Activated CD4-positive, alpha-beta T cell treated with anti-CD3 and anti-CD28 coated beads, Interleukin-10, Interleukin-2, amounts not matched to agents 100 ng/mL and 50 ng/mL, durations not matched to agents 16 hours and 8 hours (primary cell): ENCODE measurements around the gene SLC25A53.

Experiments used
- DNase-seq: peaks from one replicate; pipeline ENCODE4 v3.0.0-alpha.2; 2020

SLC25A53 gene, protein sequence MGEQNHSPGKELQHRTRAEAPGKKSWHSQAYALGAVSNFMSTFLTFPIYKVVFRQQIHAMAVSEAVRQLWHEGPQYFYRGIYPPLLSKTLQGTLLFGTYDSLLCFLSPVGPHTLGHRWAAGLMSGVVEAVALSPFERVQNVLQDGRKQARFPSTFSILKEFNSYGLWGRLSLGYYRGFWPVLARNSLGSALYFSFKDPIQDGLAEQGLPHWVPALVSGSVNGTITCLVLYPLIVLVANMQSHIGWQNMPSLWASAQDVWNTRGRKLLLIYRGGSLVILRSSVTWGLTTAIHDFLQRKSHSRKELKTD

DNA sequence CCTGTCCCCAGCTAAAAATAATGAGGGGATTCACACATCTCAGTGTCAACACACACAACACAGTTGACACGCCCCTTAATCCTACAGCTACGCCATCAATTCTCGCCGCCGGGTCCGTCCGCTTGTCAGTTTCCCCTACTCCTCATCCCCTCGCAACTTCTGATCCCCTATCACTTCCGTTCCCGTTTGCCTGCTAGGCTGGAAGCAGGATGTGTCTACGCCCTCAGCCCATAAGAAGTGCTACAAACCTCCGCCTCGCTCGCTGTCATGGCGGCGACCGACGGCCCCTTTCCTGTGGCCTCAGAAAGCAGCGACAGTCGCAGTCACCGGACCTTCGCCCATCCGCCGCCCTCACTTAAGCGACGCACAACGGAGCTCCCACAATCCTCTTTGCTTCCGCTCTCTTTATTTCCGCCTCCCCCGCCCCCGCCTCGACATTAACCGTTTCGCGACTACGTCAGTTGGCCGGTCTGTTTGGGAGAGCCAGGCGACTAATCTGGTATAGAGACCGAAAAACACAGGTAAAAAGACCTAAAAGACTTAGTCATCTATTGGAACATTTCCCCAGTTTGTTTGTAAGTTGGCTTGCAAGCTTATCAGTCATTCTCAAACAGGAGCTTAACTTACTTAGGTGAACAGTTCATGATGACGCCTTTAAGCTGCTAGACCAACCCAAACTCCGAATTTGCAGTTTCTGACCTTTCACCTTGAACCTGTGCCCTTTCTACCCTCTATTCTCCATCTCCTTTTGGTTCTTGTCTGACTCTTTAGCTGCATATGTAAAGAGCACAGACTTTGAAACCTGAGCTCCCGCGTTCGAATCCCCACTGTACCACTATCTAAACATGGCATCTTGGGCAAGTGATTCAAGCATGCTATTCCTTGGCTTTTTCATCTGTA is at the start of gene SLC25A53:
TSS of gene SLC25A53 (minus strand) at position 380 of the 900 bp plus-strand sequence. CDS start 51,752 bp downstream, outside the sequence.
- DNase-seq: peak; percentile 82

DNA sequence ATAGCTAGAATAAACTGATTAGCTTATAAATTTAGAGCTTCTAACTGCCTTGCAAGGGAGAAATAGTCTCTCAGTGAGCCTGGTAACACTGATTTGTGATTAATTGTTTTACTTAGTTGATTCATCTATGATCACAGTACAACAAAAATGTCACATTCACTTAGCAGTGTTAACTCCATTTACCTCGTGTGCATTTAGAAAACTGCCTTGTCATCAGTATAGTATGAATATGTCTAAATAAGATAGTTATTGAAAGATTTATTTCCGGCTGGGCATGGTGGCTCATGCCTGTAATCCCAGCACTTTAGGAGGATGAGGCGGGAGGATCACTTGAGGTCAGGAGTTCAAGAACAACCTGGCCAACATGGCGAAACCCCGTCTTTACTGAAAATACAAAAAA is 48.7 kb upstream of the SLC25A53 start:
- no peak for DNase-seq

DNA sequence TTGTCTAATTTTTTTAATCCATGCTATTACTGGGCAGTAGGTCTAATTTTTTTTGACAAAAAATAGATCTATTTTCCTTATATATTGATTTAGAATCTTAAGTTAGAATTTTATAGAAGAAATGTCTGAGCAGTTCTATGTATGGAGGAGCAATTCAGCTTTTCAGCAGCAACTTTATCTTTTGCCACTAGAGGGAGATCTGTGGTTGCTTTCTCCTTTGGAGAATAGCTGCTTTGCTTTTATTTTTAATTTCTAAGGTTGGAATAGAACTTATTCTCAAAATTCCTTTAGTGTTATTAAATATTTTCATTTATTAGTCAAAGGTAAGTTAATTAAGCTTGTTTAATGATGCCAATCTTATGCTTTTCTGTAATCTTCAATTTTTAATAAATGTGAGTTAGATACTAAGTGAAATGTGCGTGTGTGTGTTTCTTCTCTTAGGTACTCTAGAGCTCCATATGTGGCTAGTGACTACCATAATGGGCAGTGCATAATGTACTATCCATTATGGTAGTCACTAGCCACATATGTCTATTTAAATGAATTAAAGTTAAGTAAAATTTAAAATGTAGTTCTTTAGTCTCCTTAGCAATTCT is 38.8 kb upstream of the SLC25A53 start:
- peak; percentile 47 for DNase-seq

DNA sequence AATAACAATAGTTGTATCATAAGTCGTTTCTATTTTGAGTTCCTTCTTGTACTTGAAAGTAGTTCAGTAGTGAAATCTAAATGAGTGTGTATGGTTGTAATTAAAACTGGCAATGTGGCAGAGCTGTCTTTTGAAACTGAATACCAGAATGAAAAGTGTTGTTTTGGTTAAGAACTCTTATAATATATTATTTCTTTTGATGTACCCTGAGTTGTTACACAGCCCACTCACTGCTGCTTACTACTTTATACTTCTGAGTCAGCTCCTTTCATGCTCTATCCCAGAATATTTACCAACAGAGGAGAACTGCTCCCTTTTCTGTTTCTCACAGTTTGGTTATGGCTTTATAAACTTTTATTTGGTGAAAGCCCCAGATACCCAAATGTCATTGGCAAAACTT is 38.2 kb upstream of the SLC25A53 start:
- no peak for DNase-seq

DNA sequence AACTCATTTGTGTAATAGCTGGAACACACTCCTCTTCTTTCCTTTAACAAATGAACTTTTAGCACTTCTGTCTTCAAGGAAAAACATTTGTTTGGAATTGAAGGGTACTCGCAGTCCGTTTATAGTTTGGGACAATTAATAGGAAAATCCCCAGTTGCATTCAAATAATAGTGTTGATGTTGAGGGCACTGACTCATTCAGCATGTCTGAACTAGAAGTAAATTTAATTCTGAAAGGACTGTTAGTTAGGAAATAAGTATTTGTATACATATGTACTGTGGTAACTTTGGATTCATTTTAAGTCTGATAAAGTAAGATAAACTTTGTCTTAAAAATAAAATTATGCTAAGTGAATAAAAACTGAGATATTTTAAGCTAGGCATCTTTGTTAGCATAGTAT is 36.7 kb upstream of the SLC25A53 start:
- no peak for DNase-seq

DNA sequence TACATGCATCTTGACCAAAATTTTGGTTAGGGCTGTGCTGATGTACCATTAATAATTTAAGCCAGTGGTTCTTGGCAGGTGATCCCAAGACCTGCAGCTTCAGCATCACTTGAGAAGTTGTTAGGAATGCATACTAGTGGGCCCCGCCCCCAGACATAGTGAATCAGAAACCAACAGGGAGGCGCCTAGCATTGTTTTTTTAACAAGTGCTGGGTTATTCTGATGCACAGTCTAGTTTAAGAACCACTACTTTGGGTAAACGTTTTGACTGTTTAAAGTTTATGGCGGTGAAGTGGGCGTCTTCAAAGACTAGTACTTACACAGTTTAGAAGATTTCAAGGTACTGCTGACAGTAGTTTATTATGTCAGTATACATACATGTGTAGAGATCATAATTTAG is 33.0 kb upstream of the SLC25A53 start:
- DNase-seq: no peak

DNA sequence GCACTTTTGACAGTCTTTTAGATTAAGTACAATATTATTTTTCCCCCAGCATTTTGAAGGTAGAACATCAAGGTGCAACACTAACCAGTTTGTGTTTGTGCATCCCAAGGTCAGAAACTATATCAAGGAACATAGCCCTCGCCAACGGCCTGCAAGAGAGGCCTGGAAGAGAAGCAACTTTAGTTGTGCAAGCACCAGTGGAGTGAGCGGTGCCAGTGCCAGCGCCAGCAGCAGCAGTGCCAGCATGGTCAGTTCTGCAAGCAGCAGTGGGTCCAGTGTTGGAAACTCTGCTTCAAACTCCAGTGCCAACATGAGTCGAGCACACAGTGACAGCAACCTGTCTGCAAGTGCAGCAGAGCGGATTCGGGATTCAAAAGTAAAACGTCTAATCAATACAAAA is 31.1 kb upstream of the SLC25A53 start:
- DNase-seq: no peak

DNA sequence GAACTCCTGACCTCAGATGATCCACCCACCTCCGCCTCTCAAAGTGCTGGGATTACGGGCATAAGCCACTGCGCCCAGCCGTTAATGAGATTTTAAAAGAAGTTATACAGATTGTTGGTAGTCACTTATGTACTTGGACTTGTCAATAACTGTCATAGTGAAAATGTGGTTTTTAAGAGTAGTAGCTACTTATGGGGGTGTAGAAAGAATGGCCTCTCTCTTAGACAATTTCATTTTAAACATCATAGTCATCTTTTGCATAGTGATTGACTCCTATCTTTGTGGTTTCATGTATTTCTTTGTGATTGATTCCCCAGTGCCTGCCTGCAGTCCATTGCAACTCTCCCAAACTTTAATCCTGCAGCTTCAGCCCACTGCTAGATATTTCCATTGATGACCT is 26.9 kb upstream of the SLC25A53 start:
- peak; percentile 41 for DNase-seq

DNA sequence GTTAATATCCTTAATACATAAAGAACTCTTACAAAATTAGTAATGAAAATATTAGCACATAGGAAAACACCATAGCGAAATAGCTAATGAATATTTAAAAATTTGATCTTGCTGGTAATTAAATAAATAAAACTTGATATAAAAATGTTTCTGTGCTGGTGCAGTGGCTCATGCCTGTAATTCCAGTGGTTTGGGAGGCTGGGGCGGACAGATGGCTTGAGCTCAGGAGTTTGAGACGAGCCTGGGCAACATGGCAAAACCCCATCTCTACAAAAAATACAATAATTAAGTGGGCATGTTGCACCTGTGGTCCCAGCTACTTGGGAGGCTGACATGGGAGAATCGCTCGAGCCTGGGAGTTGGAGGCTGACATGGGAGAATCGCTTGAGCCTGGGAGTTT is 17.0 kb upstream of the SLC25A53 start:
- DNase-seq: no peak

DNA sequence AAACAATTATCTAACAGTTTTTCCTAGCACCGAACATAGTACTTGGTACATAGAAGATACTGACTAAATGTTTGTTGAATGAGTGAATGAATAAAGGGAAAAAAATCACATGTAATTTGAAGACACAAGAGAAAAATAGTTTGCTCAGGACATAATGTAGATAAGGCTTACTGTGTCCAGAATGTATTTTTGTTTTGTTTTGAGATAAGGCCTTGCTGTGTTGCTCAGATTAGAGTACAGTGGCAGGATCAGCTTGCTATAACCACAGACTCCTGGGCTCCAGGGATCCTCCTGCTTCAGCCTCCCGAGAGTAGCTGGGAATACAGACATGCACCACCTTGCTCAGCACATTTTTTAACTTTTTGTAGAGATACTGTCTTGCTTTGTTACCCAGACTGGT is 16.0 kb upstream of the SLC25A53 start:
- DNase-seq: no peak

DNA sequence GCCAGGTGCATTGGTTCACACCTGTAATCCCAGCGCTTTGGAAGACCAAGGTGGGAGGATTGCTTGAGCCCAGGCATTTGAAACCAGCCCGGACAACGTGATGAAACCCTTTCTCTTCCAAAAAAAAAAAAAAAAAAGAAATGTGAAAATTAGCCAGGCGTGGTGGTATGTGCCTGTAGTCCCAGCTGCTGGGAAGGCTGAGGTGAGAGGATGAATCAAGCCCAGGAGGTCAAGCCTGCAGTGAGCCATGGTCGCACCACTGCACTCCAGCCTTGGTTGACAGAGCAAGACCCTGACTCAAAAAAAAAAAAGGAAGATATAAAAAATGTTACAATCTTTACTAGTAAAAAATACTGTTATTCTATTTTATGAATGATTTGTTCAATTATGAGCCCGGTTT is 15.3 kb upstream of the SLC25A53 start:
- no peak for DNase-seq

DNA sequence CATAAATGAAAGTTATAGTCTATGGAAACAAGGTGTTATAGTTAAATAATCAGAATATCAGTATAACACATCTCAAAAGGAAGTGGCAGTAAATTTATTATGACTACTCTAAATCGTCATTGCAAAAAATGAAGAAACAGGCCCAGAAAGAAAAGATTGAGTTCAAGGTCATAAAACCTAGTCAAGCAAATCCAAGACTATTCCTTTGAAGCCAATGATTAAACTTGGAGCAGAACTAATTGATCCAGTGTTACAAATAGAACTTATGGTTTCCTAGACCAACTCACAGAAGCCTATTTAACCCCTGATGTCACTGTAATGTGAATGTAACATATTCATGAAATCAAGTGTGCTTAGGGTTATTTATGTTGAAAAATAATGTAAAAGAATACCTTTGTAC is 11.3 kb upstream of the SLC25A53 start:
- DNase-seq: no peak

DNA sequence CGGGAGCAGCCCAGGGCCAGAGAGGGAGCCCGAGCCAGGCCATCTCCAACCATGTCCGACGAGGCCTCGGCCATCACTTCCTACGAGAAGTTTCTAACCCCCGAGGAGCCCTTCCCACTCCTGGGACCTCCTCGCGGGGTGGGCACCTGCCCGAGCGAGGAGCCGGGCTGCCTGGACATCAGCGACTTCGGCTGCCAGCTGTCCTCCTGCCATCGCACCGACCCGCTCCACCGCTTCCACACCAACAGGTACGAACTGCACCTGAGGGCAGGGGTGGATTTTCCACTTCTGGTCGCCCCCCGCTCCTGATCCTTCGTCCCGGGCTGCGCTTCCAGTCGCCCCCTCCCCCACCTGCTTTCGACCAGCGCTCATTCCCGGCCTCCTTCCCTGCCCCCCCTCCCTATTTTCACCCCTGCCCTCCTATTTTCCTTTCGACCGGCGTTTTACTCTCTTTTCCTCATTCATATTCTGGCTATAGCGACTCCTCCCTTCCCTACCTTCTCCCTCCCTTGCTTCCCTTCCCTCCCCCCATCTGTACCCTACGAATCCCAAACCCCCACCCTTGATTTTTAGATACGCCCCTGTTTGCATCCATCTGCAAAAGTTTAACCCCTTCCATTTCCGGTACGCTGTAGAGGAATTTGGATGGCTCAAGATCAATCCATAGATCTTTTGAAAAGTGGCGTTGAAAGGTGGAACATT is 10.1 kb upstream of the SLC25A53 start:
- DNase-seq: no peak

DNA sequence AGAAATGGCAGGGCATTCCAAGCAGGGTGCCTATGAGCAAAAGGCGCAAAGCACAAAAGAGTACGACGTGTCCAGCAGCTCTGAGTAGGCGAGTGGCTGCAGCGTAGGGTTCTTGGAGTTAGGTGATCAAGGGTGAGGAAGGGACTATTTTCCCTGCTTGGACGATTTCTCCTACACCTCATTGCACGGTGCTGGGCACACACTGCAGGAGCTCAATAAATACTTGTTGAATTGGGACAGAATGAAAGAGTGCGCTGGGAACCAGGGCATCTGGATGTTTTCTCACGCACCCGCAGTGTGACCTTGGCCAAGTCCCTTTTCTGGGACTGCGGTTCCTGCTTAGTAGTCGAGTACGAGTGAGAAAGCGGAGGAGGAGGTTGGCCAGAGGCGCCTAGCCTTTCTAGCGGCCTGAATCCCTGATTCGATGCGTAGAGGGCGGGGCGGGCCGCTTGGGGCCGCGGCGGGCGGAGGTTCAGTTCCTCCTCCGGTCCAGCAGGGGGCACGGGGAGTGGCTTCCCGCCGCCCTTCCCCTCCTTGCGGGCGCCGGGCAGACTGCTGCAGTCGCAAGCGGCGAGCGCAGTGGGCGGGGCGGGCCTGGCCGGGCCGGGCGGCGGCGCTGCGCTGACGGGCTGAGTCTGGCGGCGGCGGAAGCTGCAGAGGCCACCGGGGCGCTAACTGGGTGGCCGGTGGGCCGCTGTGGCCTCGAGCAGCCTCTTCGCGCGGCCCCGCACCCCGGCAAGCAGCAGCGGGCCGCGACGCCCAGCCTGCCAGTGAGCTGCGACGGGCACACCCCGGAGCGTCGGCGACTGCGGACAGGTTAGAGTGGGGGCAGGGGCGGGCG is 9.3 kb upstream of the SLC25A53 start, which contains the start of gene FAM199X:
TSS of gene FAM199X (plus strand) at position 560 of the 841 bp plus-strand sequence. CDS start 333 bp downstream, outside the sequence.
- peak; percentile 89 for DNase-seq

DNA sequence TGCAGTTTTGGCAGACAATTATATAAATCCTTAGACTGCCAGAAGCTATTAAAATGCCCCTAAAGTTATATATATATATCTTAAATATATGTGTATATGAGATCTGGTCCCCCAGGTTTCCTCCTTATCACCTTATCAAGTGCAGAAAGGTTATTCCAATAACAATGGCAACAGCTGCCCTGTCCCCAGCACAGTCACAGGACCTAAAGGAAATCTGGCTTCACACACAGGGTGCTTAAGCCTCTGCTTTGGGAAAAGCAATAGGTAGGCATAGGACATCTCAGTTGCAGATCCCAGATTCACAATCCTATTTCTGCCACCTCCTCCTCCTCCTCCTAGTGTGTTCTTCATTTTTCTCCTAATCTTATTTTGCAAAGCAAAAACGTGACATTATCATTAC is 5.8 kb downstream of the SLC25A53 start:
- DNase-seq: no peak

DNA sequence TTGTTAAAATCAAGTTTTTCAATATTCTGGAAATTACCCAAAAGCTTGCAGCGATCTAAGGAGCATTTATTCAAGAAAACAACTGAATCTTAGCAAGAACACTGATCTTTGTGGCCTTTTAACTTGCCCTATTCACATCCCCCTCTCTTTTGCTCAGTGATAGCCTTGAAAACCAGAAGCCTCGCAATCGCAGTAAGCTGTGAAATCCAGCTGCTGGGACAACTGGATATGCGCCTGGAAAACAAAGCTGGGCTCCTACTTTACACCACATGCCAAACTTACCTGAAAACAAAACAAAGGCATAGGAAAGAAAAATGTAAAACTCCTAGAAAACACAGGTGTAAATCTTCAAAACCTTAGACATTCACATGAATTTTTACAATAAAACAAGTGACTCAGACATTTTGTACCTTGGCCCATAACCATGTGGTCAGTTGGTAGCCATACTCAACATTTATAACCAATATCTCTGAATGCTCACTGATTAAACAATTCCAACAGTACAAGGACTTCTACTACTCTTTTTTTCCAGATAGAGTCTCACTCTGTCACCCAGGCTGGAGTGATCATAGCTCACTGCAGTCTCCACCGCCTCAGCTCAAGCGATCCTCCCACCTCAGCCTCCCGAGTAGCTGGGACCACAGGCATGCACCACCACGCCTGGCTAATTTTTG is 15.6 kb downstream of the SLC25A53 start:
- no peak for DNase-seq

DNA sequence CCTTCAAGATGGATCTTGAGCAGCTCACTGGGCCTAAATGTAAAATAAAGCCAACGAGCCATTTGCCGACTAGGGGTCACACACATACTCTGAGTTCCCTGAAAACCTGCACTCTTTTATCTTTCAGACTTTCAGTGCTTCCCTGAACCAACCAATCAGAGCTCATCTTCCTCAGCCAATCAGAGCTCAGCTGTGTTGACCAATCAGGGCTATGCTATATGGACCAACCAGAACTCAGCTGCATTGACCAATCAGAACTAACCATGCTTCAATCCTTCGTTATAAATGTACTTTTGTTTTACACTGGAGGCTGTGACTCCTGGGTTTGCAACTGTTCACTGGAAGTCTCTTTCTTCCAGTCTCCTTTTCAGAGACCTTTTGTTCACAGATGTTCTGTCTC is 19.3 kb downstream of the SLC25A53 start:
- DNase-seq: peak; percentile 16

DNA sequence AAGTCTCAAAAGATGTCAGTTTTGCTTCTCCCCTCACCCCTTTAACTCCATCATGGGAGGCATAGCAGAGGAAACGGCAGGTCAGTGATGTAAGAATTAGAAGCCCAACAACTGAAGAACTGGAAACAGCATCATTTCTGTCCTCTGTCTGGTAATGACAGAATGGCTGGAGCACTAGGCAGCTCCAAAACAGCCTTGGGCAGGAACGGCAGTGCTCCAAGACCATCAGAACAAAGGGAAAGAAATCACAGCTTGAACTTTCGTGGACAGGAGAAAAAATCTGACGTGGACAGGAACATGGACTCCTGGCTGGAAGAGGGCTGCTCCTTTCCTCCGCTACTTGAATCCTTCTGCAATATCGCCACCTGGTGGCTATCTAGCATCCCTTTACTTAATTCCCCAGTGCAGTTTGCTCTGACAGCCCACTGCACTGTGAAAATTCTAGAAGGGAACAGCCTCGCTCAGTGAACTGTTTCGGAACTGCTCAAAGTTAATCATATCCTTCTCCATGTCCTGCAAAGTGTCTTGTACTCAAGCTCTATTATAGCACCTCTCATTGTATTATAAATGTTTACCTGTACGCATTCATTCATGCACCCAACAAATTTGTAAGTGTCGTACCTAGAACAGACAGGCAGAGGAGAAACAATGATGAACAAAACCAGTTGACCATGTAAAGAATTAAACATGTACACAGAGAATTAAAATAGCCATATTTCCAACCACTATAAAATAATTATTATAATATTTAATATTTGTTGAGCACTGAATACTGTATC is 20.4 kb downstream of the SLC25A53 start:
- peak; percentile 70 for DNase-seq

DNA sequence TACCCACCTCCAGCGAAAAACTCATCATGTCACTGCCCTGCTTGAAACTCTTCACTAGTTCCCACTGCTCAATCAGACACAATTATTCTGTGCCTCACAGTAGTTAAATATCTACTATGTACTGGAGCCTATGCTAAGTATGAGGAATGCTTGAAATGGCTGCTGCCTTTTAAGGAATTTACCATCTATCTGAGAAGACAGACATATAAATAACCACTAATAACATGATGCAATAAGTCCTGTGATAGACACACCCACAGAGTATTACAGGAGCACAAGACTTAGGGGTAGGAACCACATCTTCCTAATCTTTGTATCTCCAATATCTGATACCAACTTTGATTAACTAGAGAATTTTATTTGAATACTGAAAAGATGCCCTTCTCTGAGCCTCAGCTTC is 21.1 kb downstream of the SLC25A53 start:
- no peak for DNase-seq

DNA sequence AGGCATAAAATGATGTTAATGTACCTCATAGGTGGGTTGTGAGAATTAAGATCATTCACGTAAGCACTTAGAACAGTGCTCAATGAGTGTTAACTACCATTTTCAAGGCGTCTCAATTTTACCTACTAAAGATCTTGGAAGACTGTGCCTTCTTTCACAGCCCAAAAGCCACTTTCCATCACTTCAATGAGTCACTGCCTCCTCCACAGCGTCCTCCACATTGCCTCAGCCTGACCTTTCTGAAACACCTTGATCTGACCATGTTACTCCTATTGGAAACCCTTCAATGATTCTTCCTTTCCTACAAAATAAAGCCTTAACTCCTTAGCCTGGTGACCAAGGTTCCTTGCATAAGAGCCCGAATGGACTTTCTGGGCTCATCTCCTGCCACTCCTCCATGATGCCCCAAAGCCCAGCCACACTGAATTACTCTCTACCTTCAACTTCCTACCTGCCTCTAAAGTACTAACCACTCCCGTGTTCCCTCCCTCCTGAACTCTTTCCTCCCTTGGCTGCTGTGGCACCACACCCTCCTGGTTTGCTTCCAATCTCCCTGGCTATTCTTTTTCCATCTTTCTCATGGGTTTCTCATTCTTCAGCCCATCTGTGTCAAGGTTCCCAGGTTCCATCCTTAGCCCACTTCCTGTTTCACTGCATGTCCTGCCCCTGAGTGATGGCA is 22.1 kb downstream of the SLC25A53 start:
- no peak for DNase-seq
